ENCODE results near the gene RTTN.
"Not testable (repeated sequence)": the region's sequence is repeated elsewhere in the genome, so short reads cannot be mapped to it uniquely, and the experiment has no call there.

Gene RTTN

GRCh38 chr18:70154591-70155194 is 50.8 kb downstream of the RTTN start:
- no peak for DNase-seq (ENCODE audit: low spot score)

GRCh38 chr18:70151614-70152013 is 53.9 kb downstream of the RTTN start:
- DNase-seq (ENCODE audit: low spot score): no peak

DNA sequence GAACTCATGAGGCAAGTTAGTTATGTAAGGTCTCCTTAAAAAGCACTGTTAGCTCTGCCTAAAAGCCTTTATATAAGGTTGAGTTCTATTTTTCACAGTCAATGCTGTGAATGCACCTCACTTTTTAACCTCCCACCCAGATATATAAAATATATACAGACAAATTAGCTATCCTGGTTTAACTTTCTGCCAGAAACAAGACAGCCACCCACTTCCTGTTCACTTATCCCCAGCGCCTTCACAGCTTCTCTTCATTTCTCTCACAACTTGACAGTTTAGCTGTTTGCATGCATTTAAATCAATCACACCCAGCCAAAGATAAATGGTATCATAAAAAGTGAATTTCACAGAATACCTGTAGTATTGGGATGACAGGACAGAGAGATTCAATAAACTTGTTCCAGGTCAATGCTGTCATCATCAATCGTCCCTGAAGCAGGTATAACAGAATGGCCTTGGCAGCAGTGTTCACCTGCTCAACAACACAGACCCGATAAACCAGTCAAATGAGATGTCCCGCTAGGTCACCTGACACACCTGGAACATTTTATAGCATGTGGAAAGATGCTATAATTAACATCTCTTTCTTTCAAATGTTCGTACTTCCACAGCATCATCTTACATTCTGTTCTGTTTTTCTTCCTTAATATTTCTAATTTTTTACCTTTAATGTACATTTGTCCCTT is 55.7 kb downstream of the RTTN start:
- DNase-seq (ENCODE audit: low spot score): no peak

- no peak for DNase-seq (ENCODE audit: low spot score)
Observed at GRCh38 chr18:70149156-70149555, 56.3 kb downstream of the RTTN start.

DNA sequence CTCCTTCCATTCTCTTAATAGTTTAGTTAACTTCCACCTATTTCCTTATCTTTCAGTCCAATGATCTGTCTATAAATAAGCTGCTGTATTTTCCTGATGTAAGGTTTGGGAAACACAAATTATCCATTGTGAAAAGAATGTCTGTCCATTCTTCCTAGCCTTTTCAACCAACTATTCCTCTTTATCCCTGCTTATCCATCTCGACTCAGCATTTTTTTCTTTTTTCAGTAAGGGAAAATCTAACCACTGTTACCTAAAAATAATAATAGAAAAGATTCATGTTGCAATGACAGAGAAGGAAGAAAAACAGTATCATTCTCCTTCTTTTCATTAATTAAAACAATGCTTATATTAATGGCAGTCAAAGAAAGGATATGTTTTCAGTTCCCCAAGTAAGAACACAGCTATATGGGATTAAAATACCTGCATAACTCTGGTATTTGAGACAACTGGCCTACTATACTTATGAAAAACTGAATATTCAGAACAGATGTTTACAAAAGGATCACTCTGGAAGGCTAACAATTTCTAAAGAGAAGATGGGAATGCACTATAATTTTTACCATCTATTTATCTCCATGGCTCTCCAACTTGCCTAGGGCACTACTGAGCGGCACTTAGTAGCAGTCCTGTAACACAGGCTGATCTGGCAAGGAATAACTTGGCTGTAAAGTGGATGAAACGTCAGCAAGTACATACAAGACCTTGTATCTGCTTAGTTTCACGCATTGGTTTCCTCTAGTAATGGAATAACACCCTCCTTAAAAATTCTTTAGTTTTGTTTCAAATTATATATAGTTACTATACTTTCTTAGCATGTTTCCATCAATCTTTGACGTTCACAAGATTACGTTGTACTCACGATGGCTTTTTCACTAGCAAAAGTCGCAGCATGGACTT is 57.2 kb downstream of the RTTN start:
- DNase-seq (ENCODE audit: low spot score): no peak

DNA sequence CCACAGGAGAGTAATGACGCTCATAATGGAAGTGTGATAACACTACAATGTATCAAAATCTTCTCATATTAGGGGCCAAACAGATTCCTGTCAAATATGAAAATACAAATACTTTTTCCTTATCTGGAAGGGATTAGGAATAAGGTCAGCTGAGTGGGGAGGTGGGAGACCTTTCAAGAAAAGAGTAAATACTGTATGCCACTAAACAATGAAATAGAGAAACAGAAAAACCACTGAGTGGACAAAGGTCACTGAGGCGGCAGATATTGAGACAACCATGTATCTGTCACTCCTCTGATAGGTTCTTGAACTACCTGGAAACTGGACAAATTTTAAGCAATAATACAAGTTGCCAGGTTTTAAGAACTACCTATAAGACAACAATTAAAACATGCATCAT is 59.3 kb downstream of the RTTN start:
- no peak for DNase-seq (ENCODE audit: low spot score)

DNA sequence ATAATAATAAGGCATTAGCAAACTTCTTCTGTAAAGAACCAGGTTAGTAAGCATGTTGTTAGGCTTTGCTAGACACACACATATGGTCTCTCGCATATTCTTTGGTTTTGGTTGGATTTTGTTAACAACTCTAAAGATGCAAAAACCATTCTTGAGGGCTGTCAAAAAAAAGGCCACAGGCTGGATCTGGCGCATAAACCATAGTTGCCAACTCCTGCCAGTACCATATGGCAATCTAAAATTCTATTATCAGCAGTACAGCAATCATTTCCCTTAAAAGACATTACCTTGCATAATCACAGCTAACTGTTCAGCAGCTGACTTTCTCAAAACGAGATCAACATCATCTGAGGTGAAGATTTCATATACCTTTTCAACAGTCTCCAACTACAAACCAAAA is 63.5 kb downstream of the RTTN start:
- no peak for DNase-seq (ENCODE audit: low spot score)

DNA sequence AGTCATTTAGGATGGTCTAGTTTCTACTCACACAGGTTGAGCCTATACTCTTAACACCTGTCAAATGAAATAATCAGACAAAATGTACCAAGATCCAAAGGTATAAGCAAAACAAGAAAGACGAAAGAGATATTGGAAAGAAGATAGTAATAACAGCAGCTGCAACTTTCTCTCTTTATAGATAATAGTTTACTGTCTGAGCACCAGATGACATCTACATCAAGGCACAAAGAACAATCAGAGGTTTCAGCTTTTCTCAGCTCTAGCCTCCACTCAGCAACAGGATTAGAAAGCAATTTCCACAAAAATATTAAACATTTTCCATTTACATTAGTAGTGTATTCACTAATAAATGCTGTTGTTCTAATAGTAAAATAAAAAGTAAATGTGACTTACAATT is 66.3 kb downstream of the RTTN start:
- no peak for DNase-seq (ENCODE audit: low spot score)

DNA sequence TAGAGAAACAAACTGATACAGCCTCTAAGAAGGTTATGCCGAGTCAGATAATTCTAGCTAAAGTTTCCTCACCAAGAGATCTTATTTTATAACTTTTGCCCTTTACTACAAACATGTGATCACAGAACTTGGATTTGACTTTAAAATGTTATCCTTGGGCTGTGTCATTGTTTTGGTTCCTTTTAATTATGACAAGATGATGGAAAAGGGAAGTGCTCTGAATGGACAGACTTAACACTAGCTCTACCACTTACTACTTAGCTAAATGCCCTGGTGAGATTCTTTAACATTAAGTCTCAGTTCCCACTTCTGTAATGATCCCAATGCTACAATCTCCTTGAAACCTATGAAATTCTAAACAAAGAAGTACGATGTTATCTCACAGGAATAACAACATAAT is 69.9 kb downstream of the RTTN start:
- DNase-seq (ENCODE audit: low spot score): no peak

DNA sequence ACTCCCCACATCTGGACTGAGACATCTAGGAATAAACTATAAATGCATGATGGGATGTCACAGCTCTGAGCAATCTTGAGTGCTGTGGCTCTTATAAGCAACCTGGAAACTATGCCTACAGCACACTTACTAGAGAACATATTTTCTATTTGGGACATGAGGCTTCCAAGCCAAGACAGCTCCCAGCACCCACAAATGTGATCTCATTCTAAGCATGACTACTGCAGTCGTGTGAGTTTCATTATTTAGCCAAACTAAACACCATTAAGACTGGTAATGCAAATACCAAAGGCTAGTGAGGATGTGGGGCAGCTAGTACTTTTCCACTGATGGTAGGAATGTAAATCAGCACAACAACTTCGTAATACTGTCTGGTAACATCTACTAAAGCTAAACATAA is 72.5 kb downstream of the RTTN start:
- no peak for DNase-seq (ENCODE audit: low spot score)

DNA sequence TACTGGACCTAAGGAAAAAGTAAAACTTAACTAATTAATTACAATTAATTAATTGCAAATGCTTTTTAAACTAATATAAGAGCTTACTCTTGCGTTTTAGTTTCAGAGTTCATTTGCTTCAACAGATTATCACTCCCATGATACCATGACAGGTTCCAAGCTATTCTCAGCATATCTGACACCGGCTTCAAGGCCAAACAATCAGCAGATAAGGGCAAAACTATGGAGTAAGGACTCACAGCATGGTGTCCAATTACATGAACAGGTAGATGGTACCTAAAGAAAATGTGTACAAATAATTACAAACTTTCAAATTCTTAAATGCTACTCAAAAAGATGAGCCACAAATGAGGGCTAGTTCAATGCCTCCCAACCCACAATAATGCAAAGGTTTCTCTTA is 77.2 kb downstream of the RTTN start:
- DNase-seq (ENCODE audit: low spot score): no peak

DNA sequence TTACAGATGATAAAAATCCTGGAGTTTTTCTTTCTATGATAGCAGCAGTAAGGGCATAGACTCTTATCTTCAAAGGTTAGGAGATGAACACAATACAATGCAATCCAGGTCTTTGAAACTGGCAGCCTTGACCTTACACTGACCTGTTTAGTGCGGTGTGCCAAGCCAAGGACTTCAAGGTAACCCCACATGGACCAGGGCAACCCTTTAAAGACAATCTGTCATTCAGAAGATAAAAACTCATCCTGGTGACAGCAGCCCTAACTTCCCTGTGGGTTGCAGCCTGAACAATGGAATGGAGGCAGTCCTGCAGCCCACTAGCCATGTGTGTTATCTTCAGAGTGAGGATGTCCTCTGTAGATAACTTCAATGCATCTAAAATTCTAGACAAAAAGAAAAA is 78.1 kb downstream of the RTTN start:
- DNase-seq (ENCODE audit: low spot score): no peak

DNA sequence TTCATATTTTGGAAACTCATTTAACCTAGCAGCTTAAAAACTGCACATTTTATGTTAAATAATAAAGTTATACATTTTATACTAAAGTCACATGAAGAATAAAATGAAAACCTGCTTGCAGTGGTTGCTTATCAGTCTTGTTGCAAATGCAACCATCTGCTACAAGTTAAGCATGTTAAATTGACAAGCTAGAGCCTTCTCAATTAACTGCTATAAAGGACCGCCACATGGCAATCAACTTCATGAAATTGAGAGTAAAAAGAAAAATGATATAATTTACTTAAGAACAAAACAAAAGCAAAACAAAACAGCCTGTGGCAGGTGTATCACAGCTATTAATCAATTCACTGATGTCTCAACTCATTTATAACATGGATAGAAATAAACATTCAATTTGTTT is 78.7 kb downstream of the RTTN start:
- no peak for DNase-seq (ENCODE audit: low spot score)

- no peak for DNase-seq (ENCODE audit: low spot score)
Observed at GRCh38 chr18:70124139-70124538, 81.3 kb downstream of the RTTN start.

GRCh38 chr18:70121842-70122241 is 83.6 kb downstream of the RTTN start:
- DNase-seq (ENCODE audit: low spot score): no peak

- DNase-seq (ENCODE audit: low spot score): no peak
Observed at GRCh38 chr18:70116949-70117348, 88.5 kb downstream of the RTTN start.

DNA sequence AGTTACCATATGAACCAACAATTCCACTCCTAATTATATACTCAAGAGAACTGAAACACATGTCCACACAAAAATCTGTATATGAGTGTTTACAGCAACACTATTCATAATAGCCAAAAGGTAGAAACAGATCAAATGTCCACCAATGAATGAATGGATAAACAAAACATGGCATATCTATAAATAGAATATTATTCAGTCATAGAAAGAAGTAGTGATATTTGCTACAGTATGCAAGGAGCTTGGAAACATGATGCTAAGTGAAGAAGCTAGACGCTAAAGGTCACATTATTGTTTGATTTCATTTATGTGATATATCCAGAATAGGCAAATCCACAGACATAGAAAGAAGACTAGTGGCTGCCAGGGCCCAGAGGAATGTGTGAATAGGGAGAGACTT is 92.0 kb downstream of the RTTN start:
- DNase-seq (ENCODE audit: low spot score): no peak

DNA sequence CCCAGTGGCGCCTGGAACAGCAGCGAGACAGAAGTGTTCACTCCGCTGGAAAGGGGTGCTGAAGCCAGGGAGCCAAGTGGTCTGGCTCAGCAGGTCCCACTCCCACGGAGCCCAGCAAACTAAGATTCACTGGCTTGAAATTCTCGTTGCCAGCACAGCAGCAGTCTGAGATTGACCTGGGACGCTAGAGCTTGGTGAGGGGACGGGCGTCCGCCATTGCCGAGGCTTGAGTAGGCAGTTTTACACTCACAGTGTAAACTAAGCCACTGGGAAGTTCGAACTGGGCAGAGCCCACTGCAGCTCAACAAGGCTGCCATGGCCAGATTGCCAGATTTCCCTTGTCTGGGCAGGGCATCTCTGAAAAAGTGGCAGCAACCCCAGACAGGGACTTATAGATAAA is 94.8 kb downstream of the RTTN start:
- no peak for DNase-seq (ENCODE audit: low spot score)

DNA sequence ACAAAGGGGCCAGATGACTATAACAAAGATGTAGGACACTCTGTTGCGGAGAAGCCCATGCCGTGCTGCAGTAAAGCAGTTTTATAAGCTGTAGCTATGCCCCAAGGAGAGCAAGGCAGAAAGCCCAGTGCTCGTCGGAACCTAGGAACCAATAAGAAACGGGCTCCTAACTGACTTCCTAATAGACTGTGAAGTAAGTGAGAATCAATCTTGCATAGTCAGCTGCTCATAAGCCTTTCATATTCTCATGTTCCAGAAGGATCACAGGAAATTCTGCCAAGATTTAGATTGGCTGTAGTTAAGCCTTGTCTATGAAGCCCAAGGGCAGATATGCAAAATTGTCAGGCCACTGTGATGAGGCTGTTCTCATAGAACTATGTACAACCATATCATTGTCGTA is 98.4 kb downstream of the RTTN start:
- DNase-seq (ENCODE audit: low spot score): no peak

DNA sequence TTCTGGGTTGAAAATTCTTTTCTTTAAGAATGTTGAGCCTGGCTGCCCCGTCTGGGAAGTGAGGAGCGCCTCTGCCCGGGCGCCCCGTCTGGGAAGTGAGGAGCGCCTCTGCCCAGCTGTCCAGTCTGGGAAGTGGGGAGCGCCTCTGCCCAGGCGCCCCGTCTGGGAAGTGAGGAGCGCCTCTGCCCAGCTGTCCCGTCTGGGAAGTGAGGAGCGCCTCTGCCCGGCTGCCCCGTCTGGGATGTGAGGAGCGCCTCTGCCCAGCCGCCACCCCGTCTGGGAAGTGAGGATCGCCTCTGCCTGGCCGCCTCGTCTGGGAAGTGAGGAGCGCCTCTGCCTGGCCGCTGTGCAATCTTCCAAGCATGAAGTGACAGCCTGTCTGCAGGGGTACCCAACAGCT is 102.6 kb downstream of the RTTN start:
- not testable (repeated sequence) for DNase-seq (ENCODE audit: low spot score)

GRCh38 chr18:70089858-70090257 is 115.6 kb downstream of the RTTN start:
- DNase-seq (ENCODE audit: low spot score): no peak

DNA sequence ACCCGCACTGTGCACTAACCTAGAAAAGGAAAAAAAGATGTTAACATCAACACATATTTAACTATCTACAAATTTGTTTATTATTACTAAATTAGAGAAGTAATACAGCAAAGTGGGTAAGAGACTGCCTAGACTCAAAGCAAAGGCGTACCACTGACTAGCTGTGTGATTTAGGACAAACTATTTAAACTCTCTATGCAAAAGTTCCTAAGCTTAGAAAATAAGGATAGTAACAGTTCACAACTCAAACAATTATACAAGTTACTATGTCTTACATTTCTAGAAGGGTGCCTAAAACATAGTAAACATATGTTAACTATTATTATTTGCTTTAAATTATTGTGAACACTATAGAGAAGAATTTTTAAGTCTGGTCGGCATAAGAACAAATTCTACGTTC is 119.4 kb downstream of the RTTN start:
- no peak for DNase-seq (ENCODE audit: low spot score)

GRCh38 chr18:70085641-70086040 is 119.8 kb downstream of the RTTN start:
- DNase-seq (ENCODE audit: low spot score): no peak

Measured in iPS-NIHi11 (cell line).